ENCODE results near the gene C4orf51. TPM values are rescaled to one million over a fixed set of nuclear protein-coding genes. Genes with fewer than 3 reads are reported as not detected.

C4orf51 gene
- total RNA-seq, 1 donor from 2014 or later: not detected

DNA sequence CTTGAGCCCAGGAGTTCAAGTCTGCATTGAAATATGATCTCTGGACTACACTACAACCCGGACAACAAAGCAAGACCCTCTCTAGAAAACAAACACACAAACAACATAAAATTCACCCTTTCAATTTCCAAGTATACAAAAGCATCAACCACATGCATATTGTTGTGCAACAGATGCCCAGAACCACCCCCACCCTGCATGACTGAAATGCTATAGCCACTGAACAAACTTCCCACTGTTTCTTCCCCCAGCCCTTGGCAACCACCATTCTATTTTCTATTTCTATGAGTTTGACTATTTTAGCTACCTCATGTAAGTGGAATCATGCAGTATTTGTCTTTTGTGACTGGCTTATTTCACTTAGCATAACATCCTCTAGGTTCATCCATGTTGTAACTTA, 14.2 kb upstream of the C4orf51 start:
- Mint-ChIP-seq H3K27ac (ENCODE audit: unreplicated experiment) (no peak overlapping the region), H3K4me3 (ENCODE audit: unreplicated experiment) (no peak overlapping the region), H3K36me3 (ENCODE audit: unreplicated experiment) (peaks cover 6% of the 10 kb centered on the region), H3K9me3 (ENCODE audit: unreplicated experiment) (peaks cover 5% of the 10 kb centered on the region), H3K4me1 (ENCODE audit: unreplicated experiment) (no peaks in the 10 kb centered on the region), H3K27me3 (ENCODE audit: unreplicated experiment) (no peaks in the 10 kb centered on the region)
- no peak for DNase-seq (ENCODE audit: extremely low spot score, unreplicated experiment)
- TF ChIP-seq CTCF (IDR thresholded peaks at IDR 0.05): no peak

DNA sequence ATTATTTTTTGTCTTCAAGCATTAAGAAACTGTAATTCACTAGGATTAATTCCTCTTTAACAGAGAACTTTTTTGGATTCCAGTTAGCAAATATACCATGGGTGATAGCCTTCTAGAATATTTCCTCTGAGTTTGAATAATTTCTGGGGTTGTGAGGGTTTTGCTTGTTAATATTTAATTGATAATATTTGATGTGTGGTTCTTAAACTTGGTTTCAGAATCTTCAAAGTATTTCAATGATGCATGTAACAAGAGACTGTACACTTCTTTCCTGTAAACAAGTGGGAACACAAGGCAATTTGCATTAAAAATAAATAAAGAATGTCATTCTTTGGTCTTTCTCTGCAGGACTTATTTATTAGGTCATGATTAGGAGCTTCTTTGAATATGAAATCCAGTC, 9.5 kb upstream of the C4orf51 start:
- Mint-ChIP-seq H3K4me3 (ENCODE audit: unreplicated experiment) (no peak overlapping the region), H3K36me3 (ENCODE audit: unreplicated experiment) (no peaks in the 10 kb centered on the region), H3K4me1 (ENCODE audit: unreplicated experiment) (no peaks in the 10 kb centered on the region), H3K9me3 (ENCODE audit: unreplicated experiment) (no peaks in the 10 kb centered on the region), H3K27ac (ENCODE audit: unreplicated experiment) (no peak overlapping the region), H3K27me3 (ENCODE audit: unreplicated experiment) (no peaks in the 10 kb centered on the region)
- TF ChIP-seq CTCF (IDR thresholded peaks at IDR 0.05): no peak
- DNase-seq (ENCODE audit: extremely low spot score, unreplicated experiment): no peak

- Mint-ChIP-seq H3K36me3 (ENCODE audit: unreplicated experiment) (no peaks in the 10 kb centered on the region), H3K4me3 (ENCODE audit: unreplicated experiment) (no peak overlapping the region), H3K4me1 (ENCODE audit: unreplicated experiment) (peaks cover 15% of the 10 kb centered on the region), H3K9me3 (ENCODE audit: unreplicated experiment) (peaks cover 13% of the 10 kb centered on the region), H3K27ac (ENCODE audit: unreplicated experiment) (peak overlapping the region; percentile 53), H3K27me3 (ENCODE audit: unreplicated experiment) (no peaks in the 10 kb centered on the region)
- no peak for TF ChIP-seq CTCF (IDR thresholded peaks at IDR 0.05)
- DNase-seq (ENCODE audit: extremely low spot score, unreplicated experiment): no peak
Observed at GRCh38 chr4:145679520-145679919, 426 bp upstream of the C4orf51 start.

DNA sequence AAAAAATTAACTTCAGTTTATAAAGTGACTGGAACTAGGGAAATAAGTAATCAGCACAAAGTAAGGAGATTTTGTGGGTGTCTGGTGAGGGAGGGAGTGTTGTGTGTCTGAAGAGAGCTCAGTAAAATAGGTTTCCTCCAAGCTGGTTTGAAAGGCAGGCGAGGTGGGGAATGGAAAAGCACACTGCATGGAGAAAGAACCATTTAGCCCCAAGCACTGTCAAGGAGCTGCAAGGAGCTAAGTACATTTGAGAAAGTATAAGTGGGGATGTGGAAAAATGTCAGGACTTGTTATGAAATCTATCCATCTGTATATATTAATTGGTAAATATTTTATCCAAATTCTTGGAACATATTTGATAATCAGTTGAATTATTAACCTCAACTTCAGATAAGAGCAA, 956 bp downstream of the C4orf51 start:
- Mint-ChIP-seq H3K9me3 (ENCODE audit: unreplicated experiment) (peaks cover 13% of the 10 kb centered on the region), H3K4me1 (ENCODE audit: unreplicated experiment) (peaks cover 15% of the 10 kb centered on the region), H3K27me3 (ENCODE audit: unreplicated experiment) (no peaks in the 10 kb centered on the region), H3K4me3 (ENCODE audit: unreplicated experiment) (no peak overlapping the region), H3K36me3 (ENCODE audit: unreplicated experiment) (no peaks in the 10 kb centered on the region), H3K27ac (ENCODE audit: unreplicated experiment) (no peak overlapping the region)
- no peak for DNase-seq (ENCODE audit: extremely low spot score, unreplicated experiment)
- no peak for TF ChIP-seq CTCF (IDR thresholded peaks at IDR 0.05)

DNA sequence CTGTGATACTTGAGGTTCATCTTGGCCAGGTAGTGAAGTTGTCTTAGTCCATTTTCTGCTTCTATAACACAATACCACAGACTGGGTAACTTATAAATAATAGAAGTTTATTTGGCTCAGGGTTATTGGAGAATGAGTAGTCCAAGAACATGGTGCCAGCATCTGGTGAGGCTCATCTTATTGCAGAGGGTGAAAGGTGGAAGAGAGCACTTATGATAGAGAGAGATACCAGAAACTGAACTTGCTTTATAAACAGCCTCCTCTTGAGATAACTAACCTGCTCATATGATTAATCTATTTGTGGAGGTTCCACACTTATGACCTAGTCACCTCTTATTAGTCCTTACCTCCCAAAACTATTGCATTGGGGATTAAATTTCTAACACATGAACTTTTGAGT, 1.6 kb downstream of the C4orf51 start:
- Mint-ChIP-seq H3K36me3 (ENCODE audit: unreplicated experiment) (no peaks in the 10 kb centered on the region), H3K27ac (ENCODE audit: unreplicated experiment) (no peak overlapping the region), H3K4me3 (ENCODE audit: unreplicated experiment) (no peak overlapping the region), H3K9me3 (ENCODE audit: unreplicated experiment) (peaks cover 13% of the 10 kb centered on the region), H3K27me3 (ENCODE audit: unreplicated experiment) (no peaks in the 10 kb centered on the region), H3K4me1 (ENCODE audit: unreplicated experiment) (peaks cover 15% of the 10 kb centered on the region)
- no peak for DNase-seq (ENCODE audit: extremely low spot score, unreplicated experiment)
- TF ChIP-seq CTCF (IDR thresholded peaks at IDR 0.05): no peak

Measured in osteocyte (in vitro differentiated cells).